PC-3 (cell line): ENCODE results near the gene PRDX5. TPM values are rescaled to one million over a fixed set of nuclear protein-coding genes. Genes with fewer than 3 reads are reported as not detected.

Experiments
- ATAC-seq: fragments of 200-7000 bp; cut with Tn5 transposase; 2 replicates; pipeline ENCODE4 v1.9.1; 2020; ENCODE audit warnings: mild to moderate bottlenecking, moderate library complexity
- BruUV-seq: library from RNA; stranded (reverse); fragments of 400-500 nt; replicated peaks from 2 replicates; lab custom pipeline; 2021; lab: Mats Ljungman, UMichigan
- CTCF ChIA-PET: fragments of 300-600 bp; sonication (Branson Sonifier 250); formaldehyde crosslinking; loops from one replicate; lab custom pipeline; 2022; ENCODE audit warnings: antibody characterized with exemption; lab: Charles Lee
- POLR2A ChIA-PET: fragments of 300-600 bp; sonication (Branson Sonifier 250); formaldehyde crosslinking; loops from one replicate; lab custom pipeline; 2022; ENCODE audit warnings: antibody characterized with exemption; ENCODE audit not compliant: unreplicated experiment; lab: Charles Lee
- DNase-seq: peaks from one replicate; pipeline ENCODE4 v3.0.0-alpha.2; 2015
- H2AFZ ChIP-seq: fragments of 300-600 bp; sonication (generic); 2 replicates; pipeline ENCODE4 v1.6.0; 2016; ENCODE audit warnings: antibody characterized with exemption, low read length
- H3F3A ChIP-seq: fragments of 300-600 bp; sonication (generic); one replicate; pipeline ENCODE4 v1.6.0; 2017; ENCODE audit warnings: antibody characterized with exemption, low read length, control low read depth, mild to moderate bottlenecking; ENCODE audit not compliant: unreplicated experiment
- H3K27ac ChIP-seq: fragments of 300-600 bp; sonication (generic); 2 replicates; pipeline ENCODE4 v1.5.1; 2016; ENCODE audit warnings: mild to moderate bottlenecking, low read length
- H3K27me3 ChIP-seq: fragments of 300-600 bp; sonication (generic); 2 replicates; pipeline ENCODE4 v1.6.1; 2016; ENCODE audit warnings: low read length, mixed read lengths
- H3K36me3 ChIP-seq: fragments of 300-600 bp; sonication (generic); 2 replicates; pipeline ENCODE4 v1.6.1; 2016; ENCODE audit warnings: low read depth, mixed run types, low read length, mixed read lengths
- H3K4me1 ChIP-seq: fragments of 300-600 bp; sonication (generic); 2 replicates; pipeline ENCODE4 v1.5.1; 2016; ENCODE audit warnings: low read length; ENCODE audit not compliant: insufficient read depth
- H3K4me2 ChIP-seq: fragments of 300-600 bp; sonication (generic); 2 replicates; pipeline ENCODE4 v1.6.0; 2016; ENCODE audit warnings: low read length
- H3K4me3 ChIP-seq: fragments of 300-600 bp; sonication (generic); 2 replicates; pipeline ENCODE4 v1.5.1; 2016; ENCODE audit warnings: mild to moderate bottlenecking, low read length, mixed read lengths
- H3K79me2 ChIP-seq: fragments of 300-600 bp; sonication (generic); 2 replicates; pipeline ENCODE4 v1.6.1; 2017; ENCODE audit warnings: low read length, mixed read lengths
- H3K9ac ChIP-seq: fragments of 300-600 bp; sonication (generic); 2 replicates; pipeline ENCODE4 v1.6.0; 2016; ENCODE audit warnings: mild to moderate bottlenecking, low read length
- H3K9me2 ChIP-seq: fragments of 300-600 bp; sonication (generic); replicated peaks from 2 replicates; pipeline ENCODE4 v1.6.1; 2016; ENCODE audit warnings: mixed run types, low read length, mixed read lengths
- H3K9me3 ChIP-seq: fragments of 300-600 bp; sonication (generic); 2 replicates; pipeline ENCODE4 v1.6.1; 2016; ENCODE audit warnings: low read length, mixed read lengths
- H4K20me1 ChIP-seq: fragments of 300-600 bp; sonication (generic); 2 replicates; pipeline ENCODE4 v1.6.1; 2016; ENCODE audit warnings: low read length, mixed read lengths
- EZH2 ChIP-seq: fragments of 300-600 bp; sonication (generic); IDR thresholded peaks from one replicate; pipeline ENCODE4 v1.6.1; 2017; ENCODE audit warnings: antibody characterized with exemption, mild to moderate bottlenecking, low read length; ENCODE audit not compliant: unreplicated experiment
- EZH2phosphoT487 ChIP-seq: fragments of 300-600 bp; sonication (generic); IDR thresholded peaks from 2 replicates; pipeline ENCODE4 v1.6.1; 2018; ENCODE audit warnings: mild to moderate bottlenecking, antibody characterized with exemption, low read length, borderline replicate concordance
- intact Hi-C: fragments of 100-400 bp; cut with micrococcal nuclease; formaldehyde crosslinking; loops from 2 replicates; pipeline ENCODE4 v1.9.0; 2023
- total RNA-seq: library from RNA; depleted of rRNA; stranded (reverse); fragments of >200 nt; gene quantifications from 2 replicates; pipeline ENCODE4 v1.2.3, GENCODE V29; 2014
- TF ChIP-seq, protein P1 (sequence below): fragments of 300-600 bp; sonication (generic); conservative IDR thresholded peaks from 2 replicates; pipeline ENCODE4 v1.5.1; 2017; ENCODE audit warnings: antibody characterized with exemption, low read depth, mild to moderate bottlenecking, low read length

Gene PRDX5
- total RNA-seq, 1 experiment from 2014 or later = 467 TPM

DNA sequence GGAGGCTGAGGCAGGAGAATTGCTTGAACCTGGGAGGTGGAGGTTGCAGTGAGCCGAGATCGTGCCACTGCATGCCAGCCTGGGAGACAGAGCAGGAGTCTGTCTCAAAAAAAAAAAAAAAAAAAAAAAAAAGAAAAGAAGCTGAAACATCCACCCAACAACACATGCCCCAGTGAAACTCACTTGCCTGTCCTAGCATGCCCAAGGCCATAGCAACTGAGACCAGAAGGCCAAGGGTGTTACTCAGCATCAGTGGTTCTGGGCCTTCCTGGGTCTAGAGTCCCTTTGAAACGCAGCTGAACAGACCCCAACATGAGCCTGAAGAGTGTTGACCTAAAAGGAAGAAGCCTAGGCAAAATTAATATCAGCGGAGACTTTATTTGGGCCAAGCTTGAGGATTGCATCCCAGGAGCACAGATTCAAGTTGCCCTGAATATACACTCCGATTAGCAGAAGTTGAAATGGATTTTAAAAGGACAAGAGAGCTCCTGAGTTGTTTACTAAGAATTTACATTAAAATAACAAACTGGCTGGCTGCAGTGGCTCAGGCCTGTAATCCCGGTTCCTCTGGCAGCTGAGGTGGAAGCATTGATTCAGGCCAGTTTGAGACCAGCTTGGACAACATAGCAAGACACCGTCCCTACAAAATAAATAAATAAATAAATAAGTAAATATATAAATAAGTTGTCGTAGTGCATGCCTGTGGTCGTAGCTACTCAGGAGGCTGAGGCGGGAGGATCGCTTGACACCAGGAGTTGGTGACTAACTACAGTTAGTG lies 7.0 kb downstream of the PRDX5 start:
- Histone ChIP-seq H2AFZ (no peak overlapping the region), H3K9me2 (no peaks in the 10 kb centered on the region), H3K9me3 (no peaks in the 10 kb centered on the region), H3K4me1 (peaks cover 21% of the 10 kb centered on the region), H3K4me3 (no peak overlapping the region), H3K27me3 (no peaks in the 10 kb centered on the region), H3K79me2 (peaks cover 9% of the 10 kb centered on the region; the same call in 1 of the 2 replicates), H3K27ac (no peak overlapping the region), H3K4me2 (no peak overlapping the region), H3K36me3 (0 out of 2 replicates have a peak, but pooled peaks cover 3% of the 10 kb centered on the region), H3F3A (no peaks in the 10 kb centered on the region), H3K9ac (no peak overlapping the region), H4K20me1 (no peaks in the 10 kb centered on the region)
- TF ChIP-seq, protein P1, sequence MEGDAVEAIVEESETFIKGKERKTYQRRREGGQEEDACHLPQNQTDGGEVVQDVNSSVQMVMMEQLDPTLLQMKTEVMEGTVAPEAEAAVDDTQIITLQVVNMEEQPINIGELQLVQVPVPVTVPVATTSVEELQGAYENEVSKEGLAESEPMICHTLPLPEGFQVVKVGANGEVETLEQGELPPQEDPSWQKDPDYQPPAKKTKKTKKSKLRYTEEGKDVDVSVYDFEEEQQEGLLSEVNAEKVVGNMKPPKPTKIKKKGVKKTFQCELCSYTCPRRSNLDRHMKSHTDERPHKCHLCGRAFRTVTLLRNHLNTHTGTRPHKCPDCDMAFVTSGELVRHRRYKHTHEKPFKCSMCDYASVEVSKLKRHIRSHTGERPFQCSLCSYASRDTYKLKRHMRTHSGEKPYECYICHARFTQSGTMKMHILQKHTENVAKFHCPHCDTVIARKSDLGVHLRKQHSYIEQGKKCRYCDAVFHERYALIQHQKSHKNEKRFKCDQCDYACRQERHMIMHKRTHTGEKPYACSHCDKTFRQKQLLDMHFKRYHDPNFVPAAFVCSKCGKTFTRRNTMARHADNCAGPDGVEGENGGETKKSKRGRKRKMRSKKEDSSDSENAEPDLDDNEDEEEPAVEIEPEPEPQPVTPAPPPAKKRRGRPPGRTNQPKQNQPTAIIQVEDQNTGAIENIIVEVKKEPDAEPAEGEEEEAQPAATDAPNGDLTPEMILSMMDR = no peak
- TF ChIP-seq EZH2phosphoT487 (no peak), EZH2 (no peak)
- ChIA-PET CTCF (interaction anchor here (1.2 kb wide), 1 partner anchor 30 kb away, joined by 3 read pairs; no protein-coding TSS in a partner anchor), POLR2A (no interaction called here)
- no TSS peak for BruUV-seq
- ATAC-seq (no peak), DNase-seq (no peak)
- intact Hi-C loops = no loop called here

DNA sequence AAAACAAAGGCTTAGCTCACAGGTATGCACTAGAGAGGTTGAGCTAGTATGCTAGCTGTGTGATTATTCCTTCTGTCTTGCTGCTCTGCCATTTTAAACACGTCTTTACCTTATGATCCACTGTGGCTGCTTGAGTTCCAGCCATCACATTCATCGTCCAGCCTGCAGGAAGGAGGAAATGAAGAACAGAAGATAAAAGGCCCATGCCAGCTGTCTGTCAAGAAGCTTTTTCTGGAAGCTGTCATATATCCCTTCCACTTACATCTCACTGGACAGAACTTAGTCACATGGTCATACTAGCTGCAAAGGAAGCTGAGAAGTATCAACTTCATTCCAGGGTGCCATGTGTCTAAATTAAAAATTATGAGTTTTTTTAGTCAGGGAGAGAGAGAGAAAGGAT lies 9.5 kb downstream of the PRDX5 start:
- no peaks in the 10 kb centered on the region for H4K20me1 ChIP-seq
- H3F3A ChIP-seq = peaks cover 2% of the 10 kb centered on the region
- H3K4me3 ChIP-seq = no peak overlapping the region
- BruUV-seq = no TSS peak
- H3K9ac ChIP-seq = no peak overlapping the region
- H3K36me3 ChIP-seq = 0 out of 2 replicates have a peak, but pooled peaks cover 3% of the 10 kb centered on the region
- H3K27ac ChIP-seq = no peak overlapping the region
- intact Hi-C loops = no loop called here
- TF ChIP-seq, protein P1 = no peak
- TF ChIP-seq EZH2phosphoT487 (no peak), EZH2 (no peak)
- no peaks in the 10 kb centered on the region for H3K9me3 ChIP-seq
- CTCF ChIA-PET = interaction anchor here (0.7 kb wide), 1 partner anchor 10 kb away, joined by 3 read pairs; no protein-coding TSS in a partner anchor
- no peak overlapping the region for H2AFZ ChIP-seq
- ATAC-seq (no peak), DNase-seq (no peak)
- H3K79me2 ChIP-seq = no peaks in the 10 kb centered on the region
- POLR2A ChIA-PET = interaction anchor here (0.6 to 0.9 kb wide), 2 partner anchors 10 to 542 kb away, joined by 3 read pairs; partner anchors contain the start of gene TRMT112
- H3K27me3 ChIP-seq = no peaks in the 10 kb centered on the region
- H3K4me2 ChIP-seq = no peak overlapping the region
- H3K4me1 ChIP-seq = peaks cover 25% of the 10 kb centered on the region
- no peaks in the 10 kb centered on the region for H3K9me2 ChIP-seq

DNA sequence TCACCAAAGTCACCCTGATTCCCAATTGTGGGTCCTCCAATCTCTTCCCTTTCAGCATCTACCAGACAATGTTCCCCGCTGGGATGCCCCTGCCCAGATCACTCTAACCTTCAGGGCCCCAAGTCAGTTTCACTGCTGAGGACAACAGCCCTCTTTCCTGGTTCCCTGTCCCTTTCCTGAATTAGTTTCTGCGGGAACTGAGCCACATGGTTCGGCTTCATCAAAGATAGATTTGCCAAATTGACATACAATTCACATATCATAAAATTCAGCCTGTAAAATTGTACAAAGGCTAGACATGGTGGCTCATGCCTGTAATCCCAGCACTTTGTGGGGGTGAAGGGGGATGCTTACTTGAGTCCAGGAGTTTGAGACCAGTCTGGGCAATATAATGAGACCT lies 10.1 kb downstream of the PRDX5 start:
- TF ChIP-seq, protein P1 = no peak
- no peak for TF ChIP-seq EZH2phosphoT487
- TF ChIP-seq EZH2 = no peak
- intact Hi-C loops = no loop called here

More for the DNA sequence above, 10.1 kb downstream of the PRDX5 start:
- CTCF ChIA-PET = no interaction called here
- H3K27ac ChIP-seq = no peak overlapping the region
- no peak overlapping the region for H3K4me3 ChIP-seq
- no peaks in the 10 kb centered on the region for H3K79me2 ChIP-seq
- H2AFZ ChIP-seq = no peak overlapping the region
- H4K20me1 ChIP-seq = no peaks in the 10 kb centered on the region
- no TSS peak for BruUV-seq
- DNase-seq (no peak), ATAC-seq (no peak)
- no peak overlapping the region for H3K4me2 ChIP-seq
- no peak overlapping the region for H3K9ac ChIP-seq
- POLR2A ChIA-PET = interaction anchor here (0.9 kb wide), 1 partner anchor 10 kb away, joined by 3 read pairs; the partner anchor contains the start of gene TRMT112
- no peaks in the 10 kb centered on the region for H3K9me3 ChIP-seq
- no peaks in the 10 kb centered on the region for H3K36me3 ChIP-seq
- H3K9me2 ChIP-seq = no peaks in the 10 kb centered on the region
- peaks cover 5% of the 10 kb centered on the region for H3F3A ChIP-seq
- H3K27me3 ChIP-seq = no peaks in the 10 kb centered on the region
- H3K4me1 ChIP-seq = peaks cover 28% of the 10 kb centered on the region
